CD4-positive, alpha-beta T cell (primary cell): ENCODE measurements around the gene RNU6-7. TPM values are rescaled to one million over a fixed set of nuclear protein-coding genes. Genes with fewer than 3 reads are reported as not detected.

ENCODE experiments used
- ATAC-seq: fragments of 200-7000 bp; cut with Tn5 transposase; one replicate; pipeline ENCODE4 v1.10.0; 2022; ENCODE audit warnings: mild to moderate bottlenecking; ENCODE audit not compliant: poor library complexity
- CTCF ChIA-PET: fragments of 350-600 bp; sonication (Branson Sonifier 250); formaldehyde crosslinking; loops from one replicate; lab custom pipeline; 2021; ENCODE audit warnings: antibody characterized with exemption, inconsistent platforms; lab: Charles Lee
- POLR2A ChIA-PET: fragments of 350-600 bp; sonication (Branson Sonifier 250); formaldehyde crosslinking; loops from one replicate; lab custom pipeline; 2021; ENCODE audit warnings: antibody characterized with exemption, inconsistent platforms; lab: Charles Lee
- DNase-seq, 14 experiments: peaks; one replicate each; pipeline ENCODE4 v3.0.0-alpha.2; 2013 to 2020; ENCODE audit warnings: mixed read lengths in 2 of 14
- H3K27ac ChIP-seq, 2 donors: one replicate each; pipeline versions ENCODE4 v1.5.1 to v1.7.0; 2013; ENCODE audit warnings: low read length in 2 of 2, low read depth in 1 of 2, mild to moderate bottlenecking in 1 of 2
- H3K27me3 ChIP-seq, 2 experiments: 1 replicate in 1 of 2; 2 replicates in 1 of 2; pipeline versions ENCODE4 v1.6.1 to v1.7.0; 2013; ENCODE audit warnings: low read length in 2 of 2, control low read depth in 1 of 2, mild to moderate bottlenecking in 1 of 2, moderate library complexity in 1 of 2; ENCODE audit not compliant: insufficient read depth in 2 of 2, control insufficient read depth in 1 of 2
- H3K36me3 ChIP-seq: one replicate; pipeline ENCODE4 v1.6.1; 2013; ENCODE audit warnings: low read length, control low read depth; ENCODE audit not compliant: insufficient read depth
- H3K4me1 ChIP-seq: one replicate; pipeline ENCODE4 v1.6.1; 2013; ENCODE audit warnings: low read length, control low read depth; ENCODE audit not compliant: insufficient read depth
- H3K4me3 ChIP-seq: one replicate; pipeline ENCODE4 v1.5.1; 2013; ENCODE audit warnings: mild to moderate bottlenecking, low read length, moderate library complexity
- H3K9me3 ChIP-seq, 2 experiments: 1 replicate in 1 of 2; 2 replicates in 1 of 2; pipeline versions ENCODE4 v1.6.1 to v1.7.0; 2013; ENCODE audit warnings: low read length in 2 of 2, mild to moderate bottlenecking in 2 of 2, control low read depth in 1 of 2, moderate library complexity in 1 of 2; ENCODE audit not compliant: control insufficient read depth in 1 of 2, insufficient read depth in 1 of 2
- H3K27ac Mint-ChIP-seq: one replicate; pipeline ENCODE4 v1.8.0; 2020; ENCODE audit warnings: mixed read lengths
- H3K27me3 Mint-ChIP-seq: one replicate; pipeline ENCODE4 v1.8.0; 2021; ENCODE audit warnings: mixed read lengths
- H3K36me3 Mint-ChIP-seq: one replicate; pipeline ENCODE4 v1.8.0; 2021; ENCODE audit warnings: low read depth, mixed read lengths
- H3K4me1 Mint-ChIP-seq: one replicate; pipeline ENCODE4 v1.8.0; 2021; ENCODE audit warnings: low read depth, mixed read lengths
- H3K4me3 Mint-ChIP-seq: one replicate; pipeline ENCODE4 v1.8.0; 2020; ENCODE audit warnings: mild to moderate bottlenecking, mixed read lengths
- H3K9me3 Mint-ChIP-seq: one replicate; pipeline ENCODE4 v1.8.0; 2020; ENCODE audit warnings: mixed read lengths
- intact Hi-C, 2 experiments: fragments of 100-400 bp; cut with DNase I in 1 of 2; cut with micrococcal nuclease in 1 of 2; formaldehyde crosslinking; loops; one replicate each; pipeline versions ENCODE4 v1.15.1 to v1.9.0; 2023 to 2025; cut with DNase I, micrococcal nuclease
- total RNA-seq, 174 experiments: library from RNA in 2 of 174; stranded (reverse) in 2 of 174; gene quantifications; one replicate each; pipeline ENCODE4 v1.2.3 and lab custom pipeline; 2021 to 2026
- TF ChIP-seq, protein P1 (sequence below): fragments of 200-600 bp; IDR thresholded peaks from one replicate; pipeline ENCODE4 v1.8.0; 2022; ENCODE audit warnings: antibody characterized with exemption, mild to moderate bottlenecking

RNU6-7 gene
- total RNA-seq, 2 experiments from 2014 or later: not detected

DNA sequence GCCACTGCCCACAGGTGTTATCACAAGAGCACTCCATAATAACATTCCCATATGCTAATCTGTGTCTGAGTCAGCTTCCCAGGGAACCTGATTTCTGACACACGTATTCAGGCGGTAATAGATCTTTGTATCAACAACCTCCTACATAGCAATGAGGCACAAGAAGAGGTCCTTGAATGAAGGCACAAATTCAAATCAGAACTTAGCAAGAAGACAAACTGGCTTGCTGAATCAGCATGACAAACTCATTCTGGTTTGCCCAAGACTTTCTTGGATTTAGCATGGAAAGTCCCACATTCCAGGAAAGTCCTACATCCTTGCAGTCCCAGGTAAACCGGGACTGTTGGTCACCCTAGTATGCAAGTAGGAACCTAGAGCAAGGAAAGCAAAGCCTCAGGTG, 33.9 kb upstream of the RNU6-7 start:
- Mint-ChIP-seq H3K27me3 (no peaks in the 10 kb centered on the region), H3K27ac (no peak overlapping the region), H3K36me3 (no peaks in the 10 kb centered on the region), H3K9me3 (peaks cover 3% of the 10 kb centered on the region), H3K4me1 (no peaks in the 10 kb centered on the region), H3K4me3 (no peak overlapping the region)
- H3K4me1 ChIP-seq: no peaks in the 10 kb centered on the region
- no peaks in the 10 kb centered on the region for H3K27me3 ChIP-seq
- POLR2A ChIA-PET: no interaction called here
- DNase-seq (no peak), ATAC-seq (no peak)
- TF ChIP-seq, protein P1, sequence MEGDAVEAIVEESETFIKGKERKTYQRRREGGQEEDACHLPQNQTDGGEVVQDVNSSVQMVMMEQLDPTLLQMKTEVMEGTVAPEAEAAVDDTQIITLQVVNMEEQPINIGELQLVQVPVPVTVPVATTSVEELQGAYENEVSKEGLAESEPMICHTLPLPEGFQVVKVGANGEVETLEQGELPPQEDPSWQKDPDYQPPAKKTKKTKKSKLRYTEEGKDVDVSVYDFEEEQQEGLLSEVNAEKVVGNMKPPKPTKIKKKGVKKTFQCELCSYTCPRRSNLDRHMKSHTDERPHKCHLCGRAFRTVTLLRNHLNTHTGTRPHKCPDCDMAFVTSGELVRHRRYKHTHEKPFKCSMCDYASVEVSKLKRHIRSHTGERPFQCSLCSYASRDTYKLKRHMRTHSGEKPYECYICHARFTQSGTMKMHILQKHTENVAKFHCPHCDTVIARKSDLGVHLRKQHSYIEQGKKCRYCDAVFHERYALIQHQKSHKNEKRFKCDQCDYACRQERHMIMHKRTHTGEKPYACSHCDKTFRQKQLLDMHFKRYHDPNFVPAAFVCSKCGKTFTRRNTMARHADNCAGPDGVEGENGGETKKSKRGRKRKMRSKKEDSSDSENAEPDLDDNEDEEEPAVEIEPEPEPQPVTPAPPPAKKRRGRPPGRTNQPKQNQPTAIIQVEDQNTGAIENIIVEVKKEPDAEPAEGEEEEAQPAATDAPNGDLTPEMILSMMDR: no peak
- H3K36me3 ChIP-seq: no peaks in the 10 kb centered on the region
- no peak overlapping the region for H3K4me3 ChIP-seq
- intact Hi-C loops: no loop called here
- CTCF ChIA-PET: interaction anchor here (0.6 kb wide), 1 partner anchor 1104 kb away, joined by 3 read pairs; no protein-coding TSS in a partner anchor
- H3K27ac ChIP-seq: no peak overlapping the region
- no peaks in the 10 kb centered on the region for H3K9me3 ChIP-seq

GRCh38 chr14:32169191-32169590, 32.7 kb upstream of the RNU6-7 start:
- ChIA-PET CTCF (no interaction called here), POLR2A (no interaction called here)
- no peaks in the 10 kb centered on the region for H3K4me1 Mint-ChIP-seq
- no peaks in the 10 kb centered on the region for H3K9me3 ChIP-seq
- no peak overlapping the region for H3K4me3 ChIP-seq
- H3K9me3 Mint-ChIP-seq: no peaks in the 10 kb centered on the region
- ATAC-seq (no peak), DNase-seq (no peak)
- H3K36me3 Mint-ChIP-seq: no peaks in the 10 kb centered on the region
- no peaks in the 10 kb centered on the region for H3K4me1 ChIP-seq
- no peak overlapping the region for H3K27ac ChIP-seq
- no peaks in the 10 kb centered on the region for H3K27me3 Mint-ChIP-seq
- H3K36me3 ChIP-seq: no peaks in the 10 kb centered on the region
- H3K27me3 ChIP-seq: no peaks in the 10 kb centered on the region
- no peak overlapping the region for H3K27ac Mint-ChIP-seq
- no peak overlapping the region for H3K4me3 Mint-ChIP-seq
- intact Hi-C loops: no loop called here
- TF ChIP-seq, protein P1: no peak

GRCh38 chr14:32171469-32171868, 30.4 kb upstream of the RNU6-7 start:
- no peak for ATAC-seq
- no peaks in the 10 kb centered on the region for H3K4me1 ChIP-seq
- no peaks in the 10 kb centered on the region for H3K27me3 ChIP-seq
- no peaks in the 10 kb centered on the region for H3K9me3 ChIP-seq
- no peaks in the 10 kb centered on the region for H3K36me3 ChIP-seq
- TF ChIP-seq, protein P1: no peak
- H3K9me3 Mint-ChIP-seq: no peaks in the 10 kb centered on the region
- no peak overlapping the region for H3K27ac Mint-ChIP-seq
- no peak for DNase-seq
- H3K27ac ChIP-seq: no peak overlapping the region
- no peaks in the 10 kb centered on the region for H3K4me1 Mint-ChIP-seq
- H3K27me3 Mint-ChIP-seq: no peaks in the 10 kb centered on the region
- no peak overlapping the region for H3K4me3 Mint-ChIP-seq
- H3K36me3 Mint-ChIP-seq: no peaks in the 10 kb centered on the region
- H3K4me3 ChIP-seq: no peak overlapping the region
- intact Hi-C loops: no loop called here
- ChIA-PET POLR2A (no interaction called here), CTCF (no interaction called here)
